ENCODE measurements around the gene PLXNA4. TPM values are rescaled to one million over a fixed set of nuclear protein-coding genes. Genes with fewer than 3 reads are reported as not detected.

The PLXNA4 gene
- total RNA-seq, 1 donor from 2014 or later = 5.2 TPM

- peaks cover 11% of the 10 kb centered on the region for H3K4me1 Mint-ChIP-seq
- H3K27me3 Mint-ChIP-seq (ENCODE audit: low read depth) = peaks cover 18% of the 10 kb centered on the region
- H3K27ac Mint-ChIP-seq = no peak overlapping the region
- no peak overlapping the region for H3K4me3 Mint-ChIP-seq
- no peak for DNase-seq (ENCODE audit: low spot score in 2 of 2, unreplicated experiment in 2 of 2)
- H3K36me3 Mint-ChIP-seq = no peaks in the 10 kb centered on the region
- no peaks in the 10 kb centered on the region for H3K9me3 Mint-ChIP-seq
- TF ChIP-seq CTCF (IDR thresholded peaks at IDR 0.05; ENCODE audit: unreplicated experiment) = no peak
Measured at GRCh38 chr7:132461032-132461592, 115.2 kb downstream of the PLXNA4 start.

- no peak overlapping the region for H3K4me3 Mint-ChIP-seq
- H3K4me1 Mint-ChIP-seq = no peaks in the 10 kb centered on the region
Measured at GRCh38 chr7:132458729-132459128, 117.5 kb downstream of the PLXNA4 start.

GRCh38 chr7:132457658-132458057, 118.6 kb downstream of the PLXNA4 start:
- no peak for DNase-seq (ENCODE audit: low spot score in 2 of 2, unreplicated experiment in 2 of 2)
- no peak overlapping the region for H3K27ac Mint-ChIP-seq
- no peak for TF ChIP-seq CTCF (IDR thresholded peaks at IDR 0.05; ENCODE audit: unreplicated experiment)
- H3K9me3 Mint-ChIP-seq = no peaks in the 10 kb centered on the region
- H3K4me1 Mint-ChIP-seq = no peaks in the 10 kb centered on the region
- H3K36me3 Mint-ChIP-seq = no peaks in the 10 kb centered on the region
- peaks cover 40% of the 10 kb centered on the region for H3K27me3 Mint-ChIP-seq (ENCODE audit: low read depth)
- H3K4me3 Mint-ChIP-seq = no peak overlapping the region

More at GRCh38 chr7:132458729-132459128, 117.5 kb downstream of the PLXNA4 start:
- H3K9me3 Mint-ChIP-seq = no peaks in the 10 kb centered on the region
- DNase-seq (ENCODE audit: low spot score in 2 of 2, unreplicated experiment in 2 of 2) = no peak
- H3K36me3 Mint-ChIP-seq = no peaks in the 10 kb centered on the region
- no peak overlapping the region for H3K27ac Mint-ChIP-seq
- TF ChIP-seq CTCF (IDR thresholded peaks at IDR 0.05; ENCODE audit: unreplicated experiment) = no peak
- peaks cover 29% of the 10 kb centered on the region for H3K27me3 Mint-ChIP-seq (ENCODE audit: low read depth)

GRCh38 chr7:132456418-132456817, 119.9 kb downstream of the PLXNA4 start:
- Mint-ChIP-seq H3K4me3 (no peak overlapping the region), H3K4me1 (no peaks in the 10 kb centered on the region), H3K9me3 (no peaks in the 10 kb centered on the region), H3K36me3 (no peaks in the 10 kb centered on the region), H3K27ac (no peak overlapping the region), H3K27me3 (ENCODE audit: low read depth) (peaks cover 47% of the 10 kb centered on the region)
- no peak for TF ChIP-seq CTCF (IDR thresholded peaks at IDR 0.05; ENCODE audit: unreplicated experiment)
- DNase-seq (ENCODE audit: low spot score in 2 of 2, unreplicated experiment in 2 of 2) = no peak

GRCh38 chr7:132455378-132455777, 120.9 kb downstream of the PLXNA4 start:
- no peak for DNase-seq (ENCODE audit: low spot score in 2 of 2, unreplicated experiment in 2 of 2)
- Mint-ChIP-seq H3K9me3 (no peaks in the 10 kb centered on the region), H3K4me3 (no peak overlapping the region), H3K27me3 (ENCODE audit: low read depth) (peaks cover 50% of the 10 kb centered on the region), H3K27ac (no peak overlapping the region), H3K4me1 (no peaks in the 10 kb centered on the region), H3K36me3 (no peaks in the 10 kb centered on the region)
- TF ChIP-seq CTCF (IDR thresholded peaks at IDR 0.05; ENCODE audit: unreplicated experiment) = no peak

GRCh38 chr7:132453826-132454225, 122.4 kb downstream of the PLXNA4 start:
- no peak overlapping the region for H3K4me3 Mint-ChIP-seq
- no peak for TF ChIP-seq CTCF (IDR thresholded peaks at IDR 0.05; ENCODE audit: unreplicated experiment)
- no peaks in the 10 kb centered on the region for H3K4me1 Mint-ChIP-seq
- no peak for DNase-seq (ENCODE audit: low spot score in 2 of 2, unreplicated experiment in 2 of 2)
- no peak overlapping the region for H3K27ac Mint-ChIP-seq
- peaks cover 54% of the 10 kb centered on the region for H3K27me3 Mint-ChIP-seq (ENCODE audit: low read depth)
- no peaks in the 10 kb centered on the region for H3K9me3 Mint-ChIP-seq
- no peaks in the 10 kb centered on the region for H3K36me3 Mint-ChIP-seq
